Measurements from ENCODE around the gene KRTAP2-4.
"Not testable (repeated sequence)": the region's sequence is repeated elsewhere in the genome, so short reads cannot be mapped to it uniquely, and the experiment has no call there.

KRTAP2-4 gene

GRCh38 chr17:41048441-41048840, 17.2 kb downstream of the KRTAP2-4 start:
- Histone ChIP-seq H3K4me2 (ENCODE audit: low read depth, low read length, poor library complexity, severe bottlenecking) (no peak overlapping the region), H2AFZ (ENCODE audit: low read depth, low read length, severe bottlenecking) (no peak overlapping the region)

GRCh38 chr17:41046735-41047465, 18.8 kb downstream of the KRTAP2-4 start, which contains the start of gene KRTAP2-1:
Gene KRTAP2-1, minus strand, starts transcription at chr17:41047316. Its CDS starts 49 bp downstream, at chr17:41047267.
- H3K4me3 ChIP-seq (ENCODE audit: insufficient read depth, low read length, poor library complexity, severe bottlenecking); H3F3A ChIP-seq (ENCODE audit: insufficient read depth); H3K27me3 ChIP-seq (ENCODE audit: low read length); H3K36me3 ChIP-seq (ENCODE audit: low read length); H3K4me2 ChIP-seq (ENCODE audit: low read depth, low read length, poor library complexity, severe bottlenecking); H3K27ac ChIP-seq (ENCODE audit: low read depth, low read length); H3K79me2 ChIP-seq (ENCODE audit: insufficient read depth, low read length); H3K9ac ChIP-seq (ENCODE audit: low read length); H4K20me1 ChIP-seq (ENCODE audit: low read depth, low read length); H3K9me2 ChIP-seq (replicated peaks; ENCODE audit: insufficient read depth, low read length); H2AFZ ChIP-seq (ENCODE audit: low read depth, low read length, severe bottlenecking): not testable (repeated sequence)
- peaks cover 12% of the 10 kb centered on the region; the same call in 1 of the 2 replicates for H3K9me3 ChIP-seq (ENCODE audit: insufficient read depth, low read length)

More at GRCh38 chr17:41048441-41048840, 17.2 kb downstream of the KRTAP2-4 start:
- Histone ChIP-seq H3K9ac (ENCODE audit: low read length) (no peak overlapping the region), H3K79me2 (ENCODE audit: insufficient read depth, low read length) (no peaks in the 10 kb centered on the region), H3K9me2 (replicated peaks; ENCODE audit: insufficient read depth, low read length) (no peaks in the 10 kb centered on the region), H3K27me3 (ENCODE audit: low read length) (no peaks in the 10 kb centered on the region), H3K9me3 (ENCODE audit: insufficient read depth, low read length) (no peaks in the 10 kb centered on the region), H3F3A (ENCODE audit: insufficient read depth) (0 out of 2 replicates have a peak, but pooled peaks cover 3% of the 10 kb centered on the region), H4K20me1 (ENCODE audit: low read depth, low read length) (no peaks in the 10 kb centered on the region), H3K36me3 (ENCODE audit: low read length) (no peaks in the 10 kb centered on the region), H3K27ac (ENCODE audit: low read depth, low read length) (no peak overlapping the region), H3K4me3 (ENCODE audit: insufficient read depth, low read length, poor library complexity, severe bottlenecking) (no peak overlapping the region)
- TF ChIP-seq CTCF (IDR thresholded peaks at IDR 0.05; ENCODE audit: insufficient read depth, low read length, poor library complexity, severe bottlenecking) (no peak), EZH2phosphoT487 (conservative IDR thresholded peaks at IDR 0.05; ENCODE audit: low read length) (no peak)

GRCh38 chr17:41042953-41043352, 22.7 kb downstream of the KRTAP2-4 start:
- Histone ChIP-seq H3K9ac (ENCODE audit: low read length) (no peak overlapping the region), H3K27ac (ENCODE audit: low read depth, low read length) (no peak overlapping the region), H3K27me3 (ENCODE audit: low read length) (0 out of 2 replicates have a peak, but pooled peaks cover 3% of the 10 kb centered on the region), H3K9me2 (replicated peaks; ENCODE audit: insufficient read depth, low read length) (no peaks in the 10 kb centered on the region), H3K4me3 (ENCODE audit: insufficient read depth, low read length, poor library complexity, severe bottlenecking) (no peak overlapping the region), H3K9me3 (ENCODE audit: insufficient read depth, low read length) (peaks cover 12% of the 10 kb centered on the region; the same call in 1 of the 2 replicates), H4K20me1 (ENCODE audit: low read depth, low read length) (no peaks in the 10 kb centered on the region), H3K79me2 (ENCODE audit: insufficient read depth, low read length) (no peaks in the 10 kb centered on the region), H2AFZ (ENCODE audit: low read depth, low read length, severe bottlenecking) (no peak overlapping the region), H3F3A (ENCODE audit: insufficient read depth) (no peaks in the 10 kb centered on the region), H3K36me3 (ENCODE audit: low read length) (no peaks in the 10 kb centered on the region), H3K4me2 (ENCODE audit: low read depth, low read length, poor library complexity, severe bottlenecking) (no peak overlapping the region)
- no peak for TF ChIP-seq EZH2phosphoT487 (conservative IDR thresholded peaks at IDR 0.05; ENCODE audit: low read length)
- TF ChIP-seq CTCF (IDR thresholded peaks at IDR 0.05; ENCODE audit: insufficient read depth, low read length, poor library complexity, severe bottlenecking), result no peak

DNA sequence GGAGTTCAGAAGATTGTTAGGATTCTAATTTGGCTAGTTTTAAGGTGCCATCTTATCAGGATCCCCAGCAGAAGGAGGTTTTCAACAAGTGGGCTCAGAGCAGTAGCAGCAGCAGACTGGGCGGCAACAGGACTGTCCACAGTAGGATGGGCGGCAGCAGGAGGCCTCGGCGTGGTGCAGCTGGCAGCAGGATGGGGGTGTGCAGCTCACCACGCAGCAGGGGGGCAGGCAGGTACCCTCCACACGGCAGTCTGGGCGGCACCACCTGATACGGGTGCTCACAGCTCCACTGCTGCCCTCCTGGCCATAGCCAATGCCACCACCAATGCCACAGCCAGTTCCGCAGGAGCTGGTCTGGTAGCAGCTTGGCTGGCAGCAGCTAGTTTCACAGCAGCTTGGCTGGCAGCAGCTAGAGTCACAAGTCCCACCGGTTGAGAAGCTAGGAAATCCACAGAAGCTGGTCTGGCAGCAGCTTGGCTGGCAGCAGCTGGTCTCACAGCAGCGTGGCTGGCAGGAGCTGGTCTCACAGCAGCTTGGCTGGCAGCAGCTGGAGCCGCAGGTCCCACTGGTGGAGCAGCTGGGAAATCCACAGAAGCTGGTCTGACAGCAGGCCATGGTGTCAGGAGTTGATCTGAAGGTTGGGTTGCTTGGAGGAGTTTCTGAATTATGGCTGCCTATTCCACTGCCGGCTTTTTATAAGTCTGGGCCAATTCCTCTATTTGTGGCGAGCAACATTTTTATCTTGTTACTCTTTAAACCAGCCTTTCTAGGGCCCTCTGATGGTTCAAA, 24.7 kb downstream of the KRTAP2-4 start, which contains the start of gene KRTAP1-1:
KRTAP1-1 (minus strand) TSS at position 668 of the 789 bp plus-strand sequence; CDS start at position 615, 53 bp downstream.
- H3K4me2 ChIP-seq (ENCODE audit: low read depth, low read length, poor library complexity, severe bottlenecking); H3K27ac ChIP-seq (ENCODE audit: low read depth, low read length); H3K79me2 ChIP-seq (ENCODE audit: insufficient read depth, low read length); H2AFZ ChIP-seq (ENCODE audit: low read depth, low read length, severe bottlenecking); H3K9me2 ChIP-seq (replicated peaks; ENCODE audit: insufficient read depth, low read length); H3K4me3 ChIP-seq (ENCODE audit: insufficient read depth, low read length, poor library complexity, severe bottlenecking); H3F3A ChIP-seq (ENCODE audit: insufficient read depth); H3K36me3 ChIP-seq (ENCODE audit: low read length); H3K27me3 ChIP-seq (ENCODE audit: low read length); H4K20me1 ChIP-seq (ENCODE audit: low read depth, low read length); H3K9ac ChIP-seq (ENCODE audit: low read length): not testable (repeated sequence)
- H3K9me3 ChIP-seq (ENCODE audit: insufficient read depth, low read length), result peaks cover 12% of the 10 kb centered on the region; the same call in 1 of the 2 replicates
